C1 segment of cervical spinal cord (tissue), 14 donors: ENCODE measurements around the gene CEBPZOS.
"Not testable (repeated sequence)": the region's sequence is repeated elsewhere in the genome, so short reads cannot be mapped to it uniquely, and the experiment has no call there.

Experiments
- DNase-seq, 14 donors: peaks; one replicate each; lab custom pipeline; 2025; lab: John Stamatoyannopoulos, UW

The CEBPZOS gene

GRCh38 chr2:37191253-37191652, 5.0 kb upstream of the CEBPZOS start:
- no peak for DNase-seq

DNA sequence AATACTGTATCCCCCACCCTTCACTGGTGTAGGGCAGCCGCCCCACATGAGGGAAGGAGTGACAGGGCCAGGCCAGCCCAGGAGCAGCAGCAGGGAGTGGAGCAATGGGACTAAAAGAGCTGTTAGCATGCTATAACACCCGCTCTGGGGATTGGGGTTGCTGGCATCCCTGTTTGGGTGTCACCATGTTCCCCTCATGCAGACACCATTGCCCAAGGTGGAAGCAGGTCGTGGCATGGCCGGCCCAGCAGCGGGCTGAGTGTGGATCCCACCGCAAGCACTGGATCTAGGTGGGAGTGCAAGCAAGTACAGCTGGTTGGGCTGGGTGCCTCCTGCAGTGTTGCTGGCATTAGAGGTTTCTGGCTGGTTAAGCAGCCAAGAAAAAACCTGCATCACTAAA, 4.5 kb upstream of the CEBPZOS start:
- DNase-seq, result no peak

DNA sequence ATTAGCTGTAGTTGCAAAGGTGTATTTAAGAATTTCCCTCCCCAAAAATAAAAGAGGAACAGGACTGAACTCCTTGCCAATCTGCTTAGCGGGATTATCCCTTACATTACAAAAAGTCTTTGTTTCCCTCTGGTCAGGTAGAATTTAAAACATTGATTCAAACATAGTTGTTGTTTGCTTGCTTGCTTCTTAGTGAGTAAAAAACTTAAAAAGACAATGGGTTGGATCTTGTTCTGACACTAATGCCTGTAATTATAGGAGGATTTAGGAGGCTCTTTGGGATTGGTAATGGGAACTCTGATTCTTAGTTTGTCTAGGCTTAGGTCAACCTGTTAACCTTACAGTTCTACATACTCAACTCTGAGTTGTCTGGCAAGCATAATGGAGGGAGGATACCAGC, 3.7 kb upstream of the CEBPZOS start:
- DNase-seq, result no peak

DNA sequence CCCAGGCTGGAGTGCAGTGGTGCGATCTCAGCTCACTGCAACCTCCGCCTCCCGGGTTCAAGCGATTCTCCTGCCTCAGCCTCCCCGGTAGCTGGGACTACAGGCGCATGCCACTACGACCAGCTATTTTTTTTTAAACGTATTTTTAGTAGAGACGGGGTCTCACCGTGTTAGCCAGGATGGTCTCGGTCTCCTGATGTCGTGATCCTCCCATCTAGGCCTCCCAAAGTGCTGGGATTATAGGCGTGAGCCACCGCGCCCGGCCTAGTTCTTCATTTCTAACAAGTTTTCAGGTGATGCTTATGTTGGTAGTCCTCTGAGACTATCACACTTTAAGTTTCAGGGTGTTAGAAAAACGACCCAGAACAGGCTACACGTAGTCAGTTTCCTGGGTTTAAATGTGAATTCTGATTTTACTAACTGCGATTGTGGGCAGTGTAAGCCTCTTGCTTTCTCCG, 405 bp upstream of the CEBPZOS start:
- peak in 1 of 14 donors; percentile 29 for DNase-seq

DNA sequence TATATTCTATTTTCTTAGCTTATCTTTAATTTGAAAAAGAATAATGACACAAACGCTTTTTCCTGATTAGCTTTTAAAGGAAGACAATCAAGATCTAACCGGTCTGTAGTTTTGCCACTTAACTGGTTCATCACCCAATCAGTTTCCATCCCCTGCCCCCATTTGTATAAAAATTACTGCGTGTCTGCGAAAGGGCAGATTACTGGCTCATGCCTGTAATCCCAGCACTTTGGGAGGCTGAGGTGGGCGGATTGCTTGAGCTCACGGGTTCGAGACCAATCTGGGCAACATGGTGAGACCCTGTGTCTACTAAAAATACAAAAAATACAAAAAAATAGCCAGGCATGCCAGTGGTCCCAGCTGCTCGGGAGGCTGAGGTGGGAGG, 2.4 kb downstream of the CEBPZOS start:
- DNase-seq, result no peak

- no peak for DNase-seq
Observed at GRCh38 chr2:37201208-37201607, 4.9 kb downstream of the CEBPZOS start.

- DNase-seq, result no peak
Observed at GRCh38 chr2:37201766-37202165, 5.5 kb downstream of the CEBPZOS start.

DNA sequence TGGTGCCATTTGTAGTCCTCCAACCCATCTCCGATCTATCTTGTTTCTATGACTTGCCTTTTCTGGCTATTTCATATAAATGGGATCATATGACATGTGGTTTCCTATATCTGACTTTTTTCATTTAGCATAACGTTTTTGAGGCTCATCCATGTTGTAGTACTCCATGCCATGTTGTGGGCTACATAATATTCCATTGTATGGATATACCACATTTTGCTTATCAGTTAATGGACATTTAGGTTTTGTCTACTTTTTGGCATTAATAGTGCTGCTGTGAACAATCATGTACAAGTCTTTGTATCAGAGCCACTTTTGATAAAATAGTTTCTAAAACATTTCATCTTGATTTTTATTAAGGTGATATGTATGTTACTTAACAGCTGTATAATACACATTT, 7.4 kb downstream of the CEBPZOS start:
- no peak for DNase-seq

DNA sequence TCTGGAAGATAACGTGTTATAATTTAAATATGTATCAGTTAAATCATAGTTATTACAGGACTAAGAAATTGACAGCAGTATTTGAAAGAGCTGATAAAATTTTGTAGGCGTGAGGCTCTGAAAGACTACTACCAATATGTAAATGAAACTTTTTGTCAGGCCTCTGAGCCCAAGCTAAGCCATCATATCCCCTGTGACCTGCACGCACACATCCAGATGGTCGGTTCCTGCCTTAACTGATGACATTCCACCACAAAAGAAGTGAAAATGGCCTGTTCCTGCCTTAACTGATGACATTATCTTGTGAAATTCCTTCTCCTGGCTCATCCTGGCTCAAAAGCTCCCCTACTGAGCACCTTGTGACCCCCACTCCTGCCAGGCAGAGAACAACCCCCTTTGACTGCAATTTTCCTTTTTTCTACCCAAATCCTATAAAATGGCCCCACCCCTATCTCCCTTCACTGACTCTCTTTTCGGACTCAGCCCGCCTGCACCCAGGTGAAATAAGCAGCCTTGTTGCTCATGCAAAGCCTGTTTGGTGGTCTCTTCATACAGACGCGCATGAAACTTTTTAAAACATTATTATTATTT, 8.9 kb downstream of the CEBPZOS start:
- not testable (repeated sequence) for DNase-seq

- DNase-seq, result no peak
Observed at GRCh38 chr2:37205689-37206341, 9.5 kb downstream of the CEBPZOS start.

- DNase-seq, result not testable (repeated sequence)
Observed at GRCh38 chr2:37206760-37207159, 10.5 kb downstream of the CEBPZOS start.

DNA sequence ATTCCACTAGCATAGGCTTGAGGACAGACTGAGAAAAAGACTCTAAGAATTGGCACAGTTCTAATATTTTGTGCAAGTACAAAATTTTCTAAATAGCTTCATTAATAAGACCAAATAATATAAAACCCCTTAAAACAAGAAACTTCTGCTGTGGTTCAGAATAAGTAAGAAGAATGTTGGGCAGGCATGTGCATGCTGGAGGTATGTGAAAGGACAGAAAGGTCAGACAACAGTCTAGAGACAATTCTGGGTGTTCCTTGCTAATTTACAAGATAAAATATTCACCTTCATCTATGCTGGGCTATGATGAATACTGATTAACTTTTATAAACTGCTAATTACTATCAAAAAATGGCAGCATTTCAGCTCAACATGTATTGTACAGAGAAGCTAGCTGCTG, 14.9 kb downstream of the CEBPZOS start:
- no peak for DNase-seq

DNA sequence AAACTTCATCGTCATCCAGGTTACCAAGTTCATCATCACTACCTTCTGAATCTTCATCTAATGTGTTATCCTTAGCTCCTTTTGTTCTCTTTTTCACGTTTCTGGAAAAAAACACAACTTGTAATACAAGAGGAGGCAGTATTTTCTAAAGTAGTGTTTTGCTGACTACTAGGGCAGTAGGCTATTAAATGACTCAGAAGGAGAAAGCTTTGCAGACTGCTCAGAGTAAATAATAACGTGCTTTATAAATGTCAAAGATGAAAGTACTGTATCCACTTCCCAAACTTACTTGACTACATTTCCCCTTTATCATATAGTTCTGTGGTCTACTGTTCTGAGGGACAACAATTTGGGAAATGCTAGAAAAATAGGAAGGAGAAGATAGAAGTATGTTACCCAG, 15.6 kb downstream of the CEBPZOS start:
- no peak for DNase-seq

DNA sequence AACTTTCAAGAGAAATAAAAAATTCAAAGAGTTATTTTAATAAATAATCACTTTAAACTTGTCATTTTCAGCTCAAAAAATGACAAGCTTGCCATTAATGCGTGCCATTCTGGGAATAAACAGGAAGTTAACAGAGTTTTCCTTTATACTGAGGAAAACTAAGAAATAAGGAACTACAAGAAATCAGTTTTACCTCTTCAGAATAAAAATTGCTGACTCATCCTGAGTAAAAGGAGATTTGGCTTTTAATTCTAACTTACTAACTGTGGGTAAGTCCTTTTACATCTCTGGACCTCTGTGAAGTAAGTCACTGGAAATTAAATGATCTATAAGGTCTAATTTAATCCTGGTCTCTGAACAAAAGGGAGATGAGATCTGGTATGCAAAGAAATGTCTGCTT, 19.0 kb downstream of the CEBPZOS start:
- no peak for DNase-seq

DNA sequence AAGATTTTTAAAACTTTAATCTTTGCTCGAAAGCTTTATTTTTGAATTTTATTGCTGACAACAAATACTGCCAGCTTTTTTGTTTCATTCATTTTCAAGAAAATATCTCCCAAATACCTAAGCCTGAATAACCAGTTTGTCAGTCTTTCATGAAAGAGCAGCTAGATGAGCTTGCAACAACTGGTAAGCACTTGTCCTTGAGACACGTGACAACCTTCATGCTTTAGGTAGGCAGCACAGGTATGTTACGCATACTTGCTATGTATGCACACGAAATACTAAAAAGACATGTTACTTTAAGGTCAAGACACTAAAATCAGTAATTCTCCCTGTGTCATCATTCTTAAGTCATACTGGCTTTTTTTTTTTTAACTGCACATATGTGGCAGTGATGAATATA, 22.8 kb downstream of the CEBPZOS start:
- no peak for DNase-seq

- no peak for DNase-seq
Observed at GRCh38 chr2:37223131-37223530, 26.8 kb downstream of the CEBPZOS start.

- no peak for DNase-seq
Observed at GRCh38 chr2:37224063-37224462, 27.8 kb downstream of the CEBPZOS start.

- not testable (repeated sequence) for DNase-seq
Observed at GRCh38 chr2:37225129-37225528, 28.8 kb downstream of the CEBPZOS start.

DNA sequence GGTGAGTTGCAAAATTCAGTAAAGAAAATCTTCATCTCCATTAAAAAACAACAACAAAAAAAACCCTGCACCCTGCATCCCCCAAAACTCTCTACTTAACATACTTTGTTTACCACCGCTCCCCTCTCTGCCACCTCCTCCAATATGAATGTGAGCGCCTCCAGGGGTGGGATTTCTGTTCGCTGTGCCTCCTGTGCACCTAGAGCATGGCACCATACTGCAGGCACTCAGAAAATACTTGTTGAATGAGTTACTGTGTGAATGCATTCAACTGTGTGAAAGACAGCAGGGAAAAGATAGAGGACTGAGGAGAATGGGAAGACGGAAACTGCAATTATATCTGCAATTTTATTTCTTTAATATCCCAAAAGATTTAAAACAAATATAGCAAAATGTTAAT, 30.6 kb downstream of the CEBPZOS start:
- DNase-seq, result no peak

GRCh38 chr2:37228788-37229187, 32.5 kb downstream of the CEBPZOS start:
- DNase-seq, result no peak

DNA sequence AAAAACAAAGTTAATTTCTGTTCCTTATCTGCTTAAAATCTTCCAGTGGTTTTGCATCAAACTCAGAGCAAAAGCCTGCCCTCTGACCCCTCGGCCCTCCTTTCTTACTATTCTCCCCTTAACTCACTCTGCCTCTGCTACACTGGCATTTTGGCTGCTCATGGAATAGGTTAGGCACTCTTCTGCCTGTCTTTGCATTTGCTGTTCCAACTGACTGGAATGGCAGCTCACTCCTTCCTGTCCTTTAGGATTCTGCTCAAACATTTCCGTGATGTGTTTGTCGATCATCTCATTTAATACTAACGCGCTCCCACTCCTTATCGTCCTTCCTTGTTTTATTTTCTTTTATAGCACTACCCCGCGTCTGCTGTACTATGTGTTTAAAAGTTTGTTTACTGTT, 34.3 kb downstream of the CEBPZOS start:
- DNase-seq, result no peak

DNA sequence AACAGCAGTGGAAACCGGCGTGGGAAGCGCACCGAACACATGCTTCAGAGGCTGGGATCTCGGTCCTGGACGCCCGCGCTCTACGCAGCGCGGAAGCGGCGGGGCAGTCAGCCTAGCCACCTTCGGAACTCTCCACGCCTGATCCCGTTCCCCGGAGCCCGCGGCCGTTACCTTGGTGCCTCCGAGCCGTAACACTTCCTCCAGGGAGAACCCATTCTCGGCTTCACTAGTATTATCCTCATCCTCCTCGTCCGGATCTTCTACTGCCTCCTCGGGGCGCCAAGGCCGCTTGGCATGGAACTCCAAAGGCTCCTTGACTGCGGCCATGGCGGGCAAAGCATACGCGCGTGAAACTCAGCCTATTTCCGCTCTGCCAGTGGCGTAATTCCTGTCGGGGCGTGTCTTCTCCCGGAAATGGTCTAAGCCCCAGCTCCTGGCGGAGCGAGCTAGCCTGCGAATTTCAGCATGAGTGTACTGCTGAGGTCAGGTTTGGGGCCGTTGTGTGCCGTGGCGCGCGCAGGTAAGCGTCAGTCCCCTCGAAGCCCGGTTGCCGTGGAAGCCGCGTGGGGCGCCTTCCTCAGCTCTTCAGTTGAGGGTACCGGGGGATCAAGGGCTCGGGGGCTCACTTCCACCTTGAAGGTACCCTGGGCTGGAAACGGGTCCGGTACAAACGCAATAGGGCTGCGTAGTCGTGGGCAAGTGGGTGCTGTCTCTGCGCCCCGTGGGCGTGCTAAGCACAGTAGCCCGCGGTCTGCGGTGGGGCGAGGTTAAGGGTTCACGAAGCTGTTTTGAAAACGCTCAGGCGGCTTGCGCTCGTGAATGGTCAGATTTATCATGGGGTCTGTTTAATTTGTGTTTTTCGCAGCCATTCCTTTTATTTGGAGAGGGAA, 35.2 kb downstream of the CEBPZOS start, which contains the start of the genes CEBPZ and NDUFAF7:
Gene CEBPZ, minus strand, starts transcription at position 356 of the 890 bp plus-strand sequence. Its CDS starts 29 bp downstream, at position 327.
Gene NDUFAF7, plus strand, starts transcription at position 418 of the 890 bp plus-strand sequence. Its CDS starts 48 bp downstream, at position 466.
- DNase-seq, result peak; percentile 37 to 92 (median 86)
